ENCODE data around the gene PRKCA. TPM values are rescaled to one million over a fixed set of nuclear protein-coding genes. Genes with fewer than 3 reads are reported as not detected.

Gene PRKCA
- total and polyA plus RNA-seq, 2 of the 13 experiments (the other 11 are each of a cell fraction or from before 2014, with no cell fraction given) = 18.5 to 21.5 TPM

GRCh38 chr17:66855204-66855603 is 552.8 kb downstream of the PRKCA start:
- ChIA-PET POLR2A (no interaction called here), CTCF (ENCODE audit: low intra/inter-chr PET ratio, low total read pairs) (interaction anchor here (1.2 kb wide), 1 partner anchor 51 kb away, joined by 6 read pairs; no protein-coding TSS in a partner anchor)
- in situ Hi-C loops (cut with HindIII; ENCODE audit: extremely low pct_ligation_motif_present, low pct_unique_long_range_greater_than_20kb) (no loop called here), intact Hi-C loops (cut with micrococcal nuclease; ENCODE audit: unreplicated experiment) (no loop called here)
- H3K79me2 ChIP-seq (ENCODE audit: insufficient read depth, low read length) = no peaks in the 10 kb centered on the region
- no peak overlapping the region for H3K27ac ChIP-seq (ENCODE audit: extremely low read length, insufficient read depth, low read length)
- H3K4me3 ChIP-seq (replicated peaks in 1 of 3; ENCODE audit: insufficient read depth in 1 of 3, low read depth in 2 of 3, low read length in 3 of 3) = no peak overlapping the region
- no peaks in the 10 kb centered on the region for H3K9me3 ChIP-seq (ENCODE audit: low read length)
- no peaks in the 10 kb centered on the region for H3K36me3 ChIP-seq (replicated peaks in 1 of 2; ENCODE audit: control insufficient read depth in 1 of 2, insufficient read depth in 2 of 2, low read length in 2 of 2)
- no peaks in the 10 kb centered on the region for H3K4me1 ChIP-seq (ENCODE audit: insufficient read depth, low read length)
- WGBS (ENCODE audit: low lambda C conversion rate) = 43% methylated on average over 10 of the region's 10 CpGs
- no peak overlapping the region for H2AFZ ChIP-seq (ENCODE audit: low read length)
- H3K9ac ChIP-seq (ENCODE audit: insufficient read depth, low read depth, low read length) = no peak overlapping the region
- H3K4me2 ChIP-seq (ENCODE audit: low read depth, low read length) = no peak overlapping the region
- FAIRE-seq (no peak), DNase-seq (ENCODE audit: low spot score) (no peak), ATAC-seq (peak; percentile 66)
- H4K20me1 ChIP-seq (ENCODE audit: insufficient read depth, low read length) = no peaks in the 10 kb centered on the region
- no TSS peak for BruUV-seq (replicated peaks)
- H3K27me3 ChIP-seq (ENCODE audit: control insufficient read depth in 1 of 2, insufficient read depth in 2 of 2, low read length in 2 of 2) = 0 out of 5 replicates have a peak, but pooled peaks cover 0 to 13% of the 10 kb centered on the region in 2 experiments
- TF ChIP-seq JARID2 (CRISPR knock-in tag; IDR thresholded peaks at IDR 0.05; ENCODE audit: insufficient replicate concordance) = no peak
- TF ChIP-seq PCBP1 (IDR thresholded peaks at IDR 0.05; ENCODE audit: borderline replicate concordance, low read depth, low read length) = no peak
- TF ChIP-seq RAD21 (CRISPR knock-in tag; IDR thresholded peaks at IDR 0.05) = 0 out of 2 replicates have a peak, but pooled peaks have one; percentile 17
- TF ChIP-seq FIP1L1 (IDR thresholded peaks at IDR 0.05; ENCODE audit: borderline replicate concordance, insufficient read depth, low read depth, low read length) = no peak
- TF ChIP-seq FUBP1 (CRISPR knock-in tag; IDR thresholded peaks at IDR 0.05; ENCODE audit: borderline replicate concordance) = no peak
- TF ChIP-seq ZNF615 (CRISPR knock-in tag; IDR thresholded peaks at IDR 0.05; ENCODE audit: borderline replicate concordance) = no peak
- TF ChIP-seq SIN3B (IDR thresholded peaks at IDR 0.05; ENCODE audit: low read length) = no peak
- no peak for TF ChIP-seq GZF1 (CRISPR knock-in tag; IDR thresholded peaks at IDR 0.05)
- TF ChIP-seq PHF5A (CRISPR knock-in tag; IDR thresholded peaks at IDR 0.05; ENCODE audit: low read depth, unreplicated experiment) = no peak
- no peak for TF ChIP-seq GATA4 (IDR thresholded peaks at IDR 0.05; ENCODE audit: borderline replicate concordance, low read depth)
- peak; percentile 45 for TF ChIP-seq STAG1 (CRISPR knock-in tag; IDR thresholded peaks at IDR 0.05)
- TF ChIP-seq NCOA5 (CRISPR knock-in tag; IDR thresholded peaks at IDR 0.05) = no peak
- TF ChIP-seq RFXANK (CRISPR knock-in tag; IDR thresholded peaks at IDR 0.05) = no peak
- TF ChIP-seq ZNF768 (CRISPR knock-in tag; IDR thresholded peaks at IDR 0.05) = peak; percentile 81
- TF ChIP-seq ATRX (CRISPR knock-in tag; IDR thresholded peaks at IDR 0.05; ENCODE audit: borderline replicate concordance) = no peak
- TF ChIP-seq ZSCAN31 (CRISPR knock-in tag; IDR thresholded peaks at IDR 0.05; ENCODE audit: low read depth) = no peak
- TF ChIP-seq BRF2 (CRISPR knock-in tag; IDR thresholded peaks at IDR 0.05) = no peak
- TF ChIP-seq FOXK2 (IDR thresholded peaks at IDR 0.05) = no peak
- TF ChIP-seq KLF11 (CRISPR knock-in tag; IDR thresholded peaks at IDR 0.05) = no peak
- peak; percentile 27 for TF ChIP-seq XRCC5 (optimal IDR thresholded peaks at IDR 0.05; ENCODE audit: low read length)
- no peak for TF ChIP-seq NFATC3 (CRISPR knock-in tag; IDR thresholded peaks at IDR 0.05)
- no peak for TF ChIP-seq SUZ12 (IDR thresholded peaks at IDR 0.05; ENCODE audit: low read depth, low read length)
- TF ChIP-seq GMEB1 (CRISPR knock-in tag; IDR thresholded peaks at IDR 0.05; ENCODE audit: borderline replicate concordance) = no peak
- TF ChIP-seq RFX1 (IDR thresholded peaks at IDR 0.05) = no peak
- no peak for TF ChIP-seq ZFP41 (CRISPR knock-in tag; IDR thresholded peaks at IDR 0.05; ENCODE audit: borderline replicate concordance)

All from HepG2 (cell line).